Upper lobe of right lung (tissue), 1 donor: ENCODE measurements around the gene MCHR2. TPM values are rescaled to one million over a fixed set of nuclear protein-coding genes. Genes with fewer than 3 reads are reported as not detected.
A peak's percentile ranks its signal among the peaks of the same experiment; 100 is the strongest.

Source experiments
- ATAC-seq: fragments of 200-7000 bp; cut with Tn5 transposase; one replicate; pipeline ENCODE4 v1.9.1; 2020; ENCODE audit warnings: mild to moderate bottlenecking, moderate library complexity
- DNase-seq: peaks from one replicate; pipeline ENCODE4 v3.0.0-alpha.2; 2020
- H3K27ac ChIP-seq: fragments of 200-600 bp; one replicate; pipeline ENCODE4 v1.8.0; 2022
- H3K27me3 ChIP-seq: fragments of 200-600 bp; one replicate; pipeline ENCODE4 v1.8.0; 2022; ENCODE audit warnings: mild to moderate bottlenecking
- H3K36me3 ChIP-seq: fragments of 200-600 bp; one replicate; pipeline ENCODE4 v1.8.0; 2022
- H3K4me1 ChIP-seq: fragments of 200-600 bp; one replicate; pipeline ENCODE4 v1.8.0; 2022
- H3K4me3 ChIP-seq: fragments of 200-600 bp; one replicate; pipeline ENCODE4 v1.8.0; 2022; ENCODE audit warnings: mild to moderate bottlenecking
- H3K9me3 ChIP-seq: fragments of 200-600 bp; one replicate; pipeline ENCODE4 v1.8.0; 2022
- intact Hi-C: fragments of 100-400 bp; cut with DNase I; formaldehyde crosslinking; loops from one replicate; pipeline ENCODE4 v1.11.0; 2022
- total RNA-seq: library from RNA; stranded (reverse); fragmentation: NEBNext Ultra II Directional; extraction: Animal tissue kit (Norgen Biotek cat#: 25700); gene quantifications from one replicate; pipeline ENCODE4 v1.2.1, GENCODE V29; 2021
- TF ChIP-seq, protein P1 (sequence below): fragments of 200-600 bp; IDR thresholded peaks from one replicate; pipeline ENCODE4 v1.8.0; 2022; ENCODE audit warnings: antibody characterized with exemption
- donor health status: DM: no; HTN: yes; CAD: no; lungs with severe emphysema.

Gene MCHR2
- total RNA-seq, 1 donor from 2014 or later = not detected

DNA sequence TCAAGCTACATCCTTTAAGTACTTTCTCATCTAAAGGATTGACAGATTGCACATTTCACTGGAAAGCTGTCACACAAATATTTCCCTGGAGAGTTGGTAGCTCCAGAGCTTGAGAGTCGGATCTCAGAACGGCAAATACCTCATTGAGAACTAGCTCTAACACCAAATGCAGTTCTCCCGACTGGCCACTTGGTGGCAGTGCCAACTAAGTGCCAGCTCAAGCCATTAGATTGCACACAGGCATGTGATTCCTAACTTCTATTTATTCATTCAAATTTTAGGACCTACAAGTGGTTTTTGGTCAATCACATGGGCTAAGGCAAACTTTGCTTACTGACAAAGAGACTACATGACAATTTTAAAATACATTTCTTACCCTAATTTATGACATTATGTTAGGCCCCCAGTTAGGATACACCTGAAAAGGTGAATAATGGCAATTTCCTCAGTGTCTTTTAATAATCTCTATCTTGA lies 7.9 kb upstream of the MCHR2 start:
- no peaks in the 10 kb centered on the region for H3K9me3 ChIP-seq
- ATAC-seq = peak; percentile 97
- peaks cover 7% of the 10 kb centered on the region for H3K27me3 ChIP-seq
- H3K4me3 ChIP-seq = no peak overlapping the region
- intact Hi-C loops = no loop called here
- H3K4me1 ChIP-seq = no peaks in the 10 kb centered on the region
- H3K27ac ChIP-seq = no peak overlapping the region
- DNase-seq = peak; percentile 66
- TF ChIP-seq, protein P1, sequence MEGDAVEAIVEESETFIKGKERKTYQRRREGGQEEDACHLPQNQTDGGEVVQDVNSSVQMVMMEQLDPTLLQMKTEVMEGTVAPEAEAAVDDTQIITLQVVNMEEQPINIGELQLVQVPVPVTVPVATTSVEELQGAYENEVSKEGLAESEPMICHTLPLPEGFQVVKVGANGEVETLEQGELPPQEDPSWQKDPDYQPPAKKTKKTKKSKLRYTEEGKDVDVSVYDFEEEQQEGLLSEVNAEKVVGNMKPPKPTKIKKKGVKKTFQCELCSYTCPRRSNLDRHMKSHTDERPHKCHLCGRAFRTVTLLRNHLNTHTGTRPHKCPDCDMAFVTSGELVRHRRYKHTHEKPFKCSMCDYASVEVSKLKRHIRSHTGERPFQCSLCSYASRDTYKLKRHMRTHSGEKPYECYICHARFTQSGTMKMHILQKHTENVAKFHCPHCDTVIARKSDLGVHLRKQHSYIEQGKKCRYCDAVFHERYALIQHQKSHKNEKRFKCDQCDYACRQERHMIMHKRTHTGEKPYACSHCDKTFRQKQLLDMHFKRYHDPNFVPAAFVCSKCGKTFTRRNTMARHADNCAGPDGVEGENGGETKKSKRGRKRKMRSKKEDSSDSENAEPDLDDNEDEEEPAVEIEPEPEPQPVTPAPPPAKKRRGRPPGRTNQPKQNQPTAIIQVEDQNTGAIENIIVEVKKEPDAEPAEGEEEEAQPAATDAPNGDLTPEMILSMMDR = peak; percentile 91
- H3K36me3 ChIP-seq = no peaks in the 10 kb centered on the region

DNA sequence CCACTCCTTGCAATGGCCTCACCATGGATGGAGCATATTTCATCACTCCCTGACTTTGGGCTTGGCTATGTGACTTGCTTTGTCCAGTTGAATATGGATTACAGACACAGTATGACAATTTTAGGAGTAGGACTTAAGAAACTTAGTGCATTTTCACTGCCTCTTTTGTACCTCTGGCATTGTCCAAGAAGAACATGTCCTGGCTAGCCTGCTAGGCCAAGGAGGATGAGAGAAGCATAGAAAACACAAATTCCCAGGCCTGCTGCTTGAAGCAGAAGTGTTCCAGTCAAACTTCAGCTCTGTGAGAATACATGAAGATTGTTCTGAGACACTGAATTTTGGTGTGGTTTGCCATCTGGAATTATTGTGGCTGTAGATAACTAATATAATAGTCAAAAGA lies 3.1 kb upstream of the MCHR2 start:
- TF ChIP-seq, protein P1 = no peak
- H3K27ac ChIP-seq = no peak overlapping the region
- DNase-seq = no peak
- no peaks in the 10 kb centered on the region for H3K36me3 ChIP-seq
- no peaks in the 10 kb centered on the region for H3K9me3 ChIP-seq
- no peaks in the 10 kb centered on the region for H3K4me1 ChIP-seq
- no peak overlapping the region for H3K4me3 ChIP-seq
- peaks cover 42% of the 10 kb centered on the region for H3K27me3 ChIP-seq
- intact Hi-C loops = no loop called here
- no peak for ATAC-seq

DNA sequence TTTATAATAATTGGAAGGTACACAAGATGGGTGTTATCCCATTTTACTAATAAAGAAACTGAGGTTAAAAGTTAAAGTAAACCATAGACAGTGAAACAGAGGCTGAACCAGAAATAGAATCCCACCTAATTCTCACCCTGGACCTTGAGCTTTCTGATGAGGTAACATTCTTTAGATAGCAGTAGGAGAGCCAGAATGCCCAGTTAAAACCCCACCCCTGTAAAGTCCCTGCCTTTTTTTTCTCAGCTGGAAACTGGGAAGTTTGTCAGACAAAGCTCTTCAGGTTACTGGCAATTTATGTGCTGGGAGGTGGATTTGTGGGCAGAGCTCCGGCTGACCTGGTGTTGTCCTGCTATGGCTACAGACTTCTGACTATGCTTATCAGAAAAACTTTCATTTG lies 1.9 kb upstream of the MCHR2 start:
- Histone ChIP-seq H3K27ac (no peak overlapping the region), H3K9me3 (no peaks in the 10 kb centered on the region), H3K4me1 (no peaks in the 10 kb centered on the region), H3K4me3 (no peak overlapping the region), H3K36me3 (no peaks in the 10 kb centered on the region), H3K27me3 (peaks cover 38% of the 10 kb centered on the region)
- DNase-seq (no peak), ATAC-seq (no peak)
- TF ChIP-seq, protein P1 = no peak
- intact Hi-C loops = no loop called here

DNA sequence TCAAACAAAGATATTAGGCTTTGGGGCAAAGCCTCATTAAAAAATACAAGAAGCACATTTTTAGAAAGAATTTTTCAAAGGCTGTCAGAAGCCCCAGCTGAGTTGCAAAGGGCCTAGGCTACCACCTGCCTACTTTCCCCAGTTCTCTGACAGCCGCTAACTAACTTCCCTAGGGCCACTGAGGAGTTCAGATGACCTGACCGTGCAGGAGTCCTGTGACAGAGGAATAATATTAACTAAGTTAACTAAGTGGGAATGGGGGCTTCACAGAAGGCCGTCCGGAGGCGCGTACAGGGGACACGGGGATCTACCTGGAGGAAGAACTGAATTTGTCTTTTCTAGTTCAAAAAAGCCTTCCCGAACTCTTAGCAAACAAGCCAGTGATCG lies 884 bp downstream of the MCHR2 start:
- no peak overlapping the region for H3K27ac ChIP-seq
- no peaks in the 10 kb centered on the region for H3K4me1 ChIP-seq
- ATAC-seq = no peak
- H3K27me3 ChIP-seq = peaks cover 38% of the 10 kb centered on the region
- intact Hi-C loops = no loop called here
- no peak for DNase-seq
- H3K36me3 ChIP-seq = no peaks in the 10 kb centered on the region
- peak overlapping the region; percentile 10 for H3K4me3 ChIP-seq
- TF ChIP-seq, protein P1 = no peak
- no peaks in the 10 kb centered on the region for H3K9me3 ChIP-seq

DNA sequence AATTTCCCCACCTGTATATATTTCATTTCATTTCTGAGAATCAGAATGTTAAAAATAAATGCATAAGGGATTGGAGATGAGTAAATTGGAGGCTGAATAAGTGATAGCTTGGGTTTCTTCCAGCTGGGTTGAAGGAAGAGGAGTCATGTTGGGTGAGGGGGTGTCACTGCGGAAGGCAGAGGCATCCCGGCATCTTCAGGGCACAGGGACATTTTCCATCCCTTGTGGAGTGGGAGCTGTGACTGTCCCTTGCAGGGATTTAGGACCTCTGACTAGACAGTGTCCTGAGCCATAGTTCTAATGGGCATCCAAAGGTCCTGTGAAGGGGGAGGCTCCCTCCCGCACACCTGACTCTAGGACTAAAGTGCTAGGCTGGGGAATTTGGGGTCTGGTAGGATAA lies 2.1 kb downstream of the MCHR2 start:
- no peaks in the 10 kb centered on the region for H3K36me3 ChIP-seq

More for the DNA sequence above, 2.1 kb downstream of the MCHR2 start:
- no peaks in the 10 kb centered on the region for H3K9me3 ChIP-seq
- DNase-seq (no peak), ATAC-seq (no peak)
- H3K4me3 ChIP-seq = no peak overlapping the region
- TF ChIP-seq, protein P1 = no peak
- H3K27ac ChIP-seq = no peak overlapping the region
- intact Hi-C loops = no loop called here
- H3K27me3 ChIP-seq = peaks cover 38% of the 10 kb centered on the region
- H3K4me1 ChIP-seq = no peaks in the 10 kb centered on the region
